ENCODE data around the gene NR6A1. TPM values are rescaled to one million over a fixed set of nuclear protein-coding genes. Genes with fewer than 3 reads are reported as not detected.
A peak's percentile ranks its signal among the peaks of the same experiment; 100 is the strongest.

NR6A1 gene
- total and polyA plus RNA-seq, 2 experiments from 2014 or later = 44.2 to 139 TPM

DNA sequence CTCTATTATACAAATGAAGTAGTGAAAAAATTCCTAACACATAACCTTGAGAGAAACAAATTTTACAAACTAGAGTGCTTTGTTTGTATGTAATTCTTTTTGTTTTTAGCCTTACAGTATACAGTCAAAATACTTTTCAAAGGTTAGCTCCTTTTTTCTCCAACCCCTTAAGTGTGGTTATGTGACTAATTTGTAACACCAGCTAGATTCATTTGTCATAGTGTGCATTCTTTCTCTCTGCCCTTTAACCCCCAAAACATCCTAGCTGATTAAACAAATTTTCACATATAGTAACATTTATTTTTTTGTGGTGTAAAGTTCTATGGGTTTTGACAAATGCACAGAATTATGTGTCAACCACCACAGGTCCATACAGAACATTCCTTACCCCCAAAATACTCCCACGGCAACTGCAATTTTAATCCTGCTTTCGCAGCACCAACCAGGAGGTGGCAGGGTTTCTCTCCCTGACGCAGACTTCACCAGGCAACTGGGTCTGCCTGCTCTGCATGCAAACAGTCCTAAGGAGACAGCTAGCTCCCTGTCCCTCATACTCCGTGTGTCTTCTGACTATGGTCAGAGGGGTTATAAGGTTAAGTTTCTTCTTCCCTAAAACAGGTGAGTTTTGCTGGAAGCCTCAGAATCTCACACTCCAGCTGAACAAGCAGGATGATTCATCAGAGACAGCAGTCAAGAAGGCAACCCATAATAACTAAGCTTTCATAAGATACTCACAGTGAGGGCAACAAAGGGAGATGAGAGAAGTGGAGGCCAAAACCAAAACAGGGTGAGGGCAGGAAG, 219.4 kb downstream of the NR6A1 start:
- Histone ChIP-seq H3K4me1 (ENCODE audit: insufficient read depth) (peaks cover 11% of the 10 kb centered on the region; the same call in 1 of the 2 replicates), H3K4me2 (no peak overlapping the region), H4K20me1 (replicated peaks; ENCODE audit: insufficient read depth) (0 out of 2 replicates have a peak, but pooled peaks cover 3% of the 10 kb centered on the region), H3K4me3 (no peak overlapping the region), H3K27me3 (ENCODE audit: insufficient read depth) (no peaks in the 10 kb centered on the region), H3K9me2 (ENCODE audit: insufficient read depth) (no peaks in the 10 kb centered on the region), H3F3A (replicated peaks; ENCODE audit: low read depth) (no peaks in the 10 kb centered on the region), H3K27ac (ENCODE audit: low read depth) (peak overlapping the region; percentile 41; the same call in 1 of the 2 replicates), H2AFZ (no peak overlapping the region), H3K36me3 (ENCODE audit: insufficient read depth) (no peaks in the 10 kb centered on the region), H3K79me2 (replicated peaks; ENCODE audit: insufficient read depth) (peaks cover 6% of the 10 kb centered on the region)
- no peak overlapping the region for H3K4me3 Mint-ChIP-seq
- H3K4me1 Mint-ChIP-seq = peaks cover 21% of the 10 kb centered on the region
- TF ChIP-seq, protein P1, sequence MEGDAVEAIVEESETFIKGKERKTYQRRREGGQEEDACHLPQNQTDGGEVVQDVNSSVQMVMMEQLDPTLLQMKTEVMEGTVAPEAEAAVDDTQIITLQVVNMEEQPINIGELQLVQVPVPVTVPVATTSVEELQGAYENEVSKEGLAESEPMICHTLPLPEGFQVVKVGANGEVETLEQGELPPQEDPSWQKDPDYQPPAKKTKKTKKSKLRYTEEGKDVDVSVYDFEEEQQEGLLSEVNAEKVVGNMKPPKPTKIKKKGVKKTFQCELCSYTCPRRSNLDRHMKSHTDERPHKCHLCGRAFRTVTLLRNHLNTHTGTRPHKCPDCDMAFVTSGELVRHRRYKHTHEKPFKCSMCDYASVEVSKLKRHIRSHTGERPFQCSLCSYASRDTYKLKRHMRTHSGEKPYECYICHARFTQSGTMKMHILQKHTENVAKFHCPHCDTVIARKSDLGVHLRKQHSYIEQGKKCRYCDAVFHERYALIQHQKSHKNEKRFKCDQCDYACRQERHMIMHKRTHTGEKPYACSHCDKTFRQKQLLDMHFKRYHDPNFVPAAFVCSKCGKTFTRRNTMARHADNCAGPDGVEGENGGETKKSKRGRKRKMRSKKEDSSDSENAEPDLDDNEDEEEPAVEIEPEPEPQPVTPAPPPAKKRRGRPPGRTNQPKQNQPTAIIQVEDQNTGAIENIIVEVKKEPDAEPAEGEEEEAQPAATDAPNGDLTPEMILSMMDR (conservative IDR thresholded peaks at IDR 0.05; ENCODE audit: low read depth in 2 of 2) = peak; percentile 91 to 97
- no peak for TF ChIP-seq ZNF331 (CRISPR knock-in tag; IDR thresholded peaks at IDR 0.05; ENCODE audit: low read depth)
- no peak overlapping the region for H3K27ac Mint-ChIP-seq
- DNase-seq (ENCODE audit: low spot score) (peak; percentile 88), ATAC-seq (peak; percentile 99)
- H3K36me3 Mint-ChIP-seq (ENCODE audit: low read depth) = peaks cover 14% of the 10 kb centered on the region; the same call in 1 of the 3 replicates
- no peaks in the 10 kb centered on the region for H3K27me3 Mint-ChIP-seq (ENCODE audit: insufficient read depth, low read depth, poor library complexity)
- no peaks in the 10 kb centered on the region for H3K9me3 Mint-ChIP-seq

DNA sequence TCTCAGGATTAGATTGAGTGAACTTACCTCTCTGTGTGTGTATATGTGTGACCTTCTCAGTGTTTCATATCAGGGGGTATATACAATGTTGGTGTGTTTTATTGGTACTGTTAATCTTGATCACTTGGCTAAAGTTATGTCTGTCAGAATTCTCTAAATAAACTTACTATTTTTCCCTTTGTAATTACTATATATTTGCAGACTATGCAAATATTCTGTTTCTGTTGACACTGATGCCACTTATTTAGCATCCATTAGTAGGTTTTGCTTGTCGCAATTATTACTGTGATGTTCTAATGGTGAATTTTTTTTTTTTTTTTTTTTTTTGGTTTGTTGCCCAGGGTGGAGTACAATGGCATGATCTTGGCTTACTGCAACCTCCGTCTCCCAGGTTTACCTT, 221.0 kb downstream of the NR6A1 start:
- H3K4me2 ChIP-seq = no peak overlapping the region
- no peak for DNase-seq (ENCODE audit: low spot score)
- no peak for TF ChIP-seq ZNF331 (CRISPR knock-in tag; IDR thresholded peaks at IDR 0.05; ENCODE audit: low read depth)
- TF ChIP-seq, protein P2, sequence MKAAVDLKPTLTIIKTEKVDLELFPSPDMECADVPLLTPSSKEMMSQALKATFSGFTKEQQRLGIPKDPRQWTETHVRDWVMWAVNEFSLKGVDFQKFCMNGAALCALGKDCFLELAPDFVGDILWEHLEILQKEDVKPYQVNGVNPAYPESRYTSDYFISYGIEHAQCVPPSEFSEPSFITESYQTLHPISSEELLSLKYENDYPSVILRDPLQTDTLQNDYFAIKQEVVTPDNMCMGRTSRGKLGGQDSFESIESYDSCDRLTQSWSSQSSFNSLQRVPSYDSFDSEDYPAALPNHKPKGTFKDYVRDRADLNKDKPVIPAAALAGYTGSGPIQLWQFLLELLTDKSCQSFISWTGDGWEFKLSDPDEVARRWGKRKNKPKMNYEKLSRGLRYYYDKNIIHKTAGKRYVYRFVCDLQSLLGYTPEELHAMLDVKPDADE (IDR thresholded peaks at IDR 0.05) = no peak
- no peak for TF ChIP-seq JUNB (IDR thresholded peaks at IDR 0.05; ENCODE audit: unreplicated experiment)
- no peak for TF ChIP-seq EZH2phosphoT487 (IDR thresholded peaks at IDR 0.05; ENCODE audit: unreplicated experiment)
- no peak for TF ChIP-seq ZNF114 (CRISPR knock-in tag; IDR thresholded peaks at IDR 0.05)
- no peak for TF ChIP-seq STAT1 (IDR thresholded peaks at IDR 0.05; ENCODE audit: unreplicated experiment)
- no peak for TF ChIP-seq POLR2AphosphoS5 (IDR thresholded peaks at IDR 0.05; ENCODE audit: low read depth)
- TF ChIP-seq NANOG (IDR thresholded peaks at IDR 0.05; ENCODE audit: borderline replicate concordance) = no peak
- TF ChIP-seq, protein P1 (conservative IDR thresholded peaks at IDR 0.05; ENCODE audit: low read depth in 2 of 2) = no peak
- TF ChIP-seq CREB1 (CRISPR knock-in tag; IDR thresholded peaks at IDR 0.05; ENCODE audit: low read depth) = no peak
- TF ChIP-seq EZH2 (IDR thresholded peaks at IDR 0.05; ENCODE audit: low read depth, unreplicated experiment) = no peak

More for the DNA sequence above, 221.0 kb downstream of the NR6A1 start:
- Histone ChIP-seq H3K9me2 (ENCODE audit: insufficient read depth) (no peaks in the 10 kb centered on the region), H3K79me2 (replicated peaks; ENCODE audit: insufficient read depth) (0 out of 2 replicates have a peak, but pooled peaks cover 4% of the 10 kb centered on the region), H3K27me3 (ENCODE audit: insufficient read depth) (no peaks in the 10 kb centered on the region), H3K4me3 (no peak overlapping the region), H3K27ac (ENCODE audit: low read depth) (no peak overlapping the region), H3K4me1 (ENCODE audit: insufficient read depth) (peaks cover 14% of the 10 kb centered on the region), H2AFZ (no peak overlapping the region), H3F3A (replicated peaks; ENCODE audit: low read depth) (no peaks in the 10 kb centered on the region), H3K36me3 (ENCODE audit: insufficient read depth) (no peaks in the 10 kb centered on the region), H4K20me1 (replicated peaks; ENCODE audit: insufficient read depth) (0 out of 2 replicates have a peak, but pooled peaks cover 3% of the 10 kb centered on the region)
- Mint-ChIP-seq H3K27me3 (ENCODE audit: insufficient read depth, low read depth, poor library complexity) (peaks cover 3% of the 10 kb centered on the region), H3K9me3 (no peaks in the 10 kb centered on the region), H3K27ac (no peak overlapping the region), H3K4me1 (peaks cover 24% of the 10 kb centered on the region), H3K4me3 (no peak overlapping the region), H3K36me3 (ENCODE audit: low read depth) (peaks cover 14% of the 10 kb centered on the region; the same call in 1 of the 3 replicates)
- ATAC-seq = no peak
